Calu3 (cell line): ENCODE data around the gene RNF26. TPM values are rescaled to one million over a fixed set of nuclear protein-coding genes. Genes with fewer than 3 reads are reported as not detected.

Experiments used
- BruUV-seq: library from RNA; stranded (reverse); fragments of 400-500 nt; replicated peaks from 2 replicates; lab custom pipeline; 2021; lab: Mats Ljungman, UMichigan
- CTCF ChIA-PET: fragments of 300-600 bp; sonication (Branson Sonifier 250); formaldehyde crosslinking; loops from one replicate; lab custom pipeline; 2022; ENCODE audit warnings: antibody characterized with exemption; lab: Charles Lee
- DNase-seq: peaks from one replicate; pipeline ENCODE4 v3.0.0; 2022
- H3K27ac Mint-ChIP-seq: one replicate; pipeline ENCODE4 v1.8.0; 2022; ENCODE audit warnings: mixed read lengths; ENCODE audit not compliant: unreplicated experiment
- H3K27me3 Mint-ChIP-seq: one replicate; pipeline ENCODE4 v1.8.0; 2022; ENCODE audit warnings: mixed read lengths; ENCODE audit not compliant: unreplicated experiment
- H3K36me3 Mint-ChIP-seq: one replicate; pipeline ENCODE4 v1.8.0; 2022; ENCODE audit warnings: mild to moderate bottlenecking, moderate library complexity, mixed read lengths; ENCODE audit not compliant: insufficient read depth, unreplicated experiment
- H3K4me1 Mint-ChIP-seq: one replicate; pipeline ENCODE4 v1.8.0; 2022; ENCODE audit warnings: mild to moderate bottlenecking, low read depth, mixed read lengths; ENCODE audit not compliant: unreplicated experiment
- H3K4me3 Mint-ChIP-seq: one replicate; pipeline ENCODE4 v1.8.0; 2022; ENCODE audit warnings: mild to moderate bottlenecking, low read depth, moderate library complexity, mixed read lengths; ENCODE audit not compliant: unreplicated experiment
- H3K9me3 Mint-ChIP-seq: one replicate; pipeline ENCODE4 v1.8.0; 2022; ENCODE audit warnings: low read depth, mixed read lengths; ENCODE audit not compliant: unreplicated experiment
- CTCF ChIP-seq: fragments of 200-600 bp; IDR thresholded peaks from one replicate; pipeline ENCODE4 v1.8.0; 2022; ENCODE audit warnings: antibody characterized with exemption; ENCODE audit not compliant: unreplicated experiment
- intact Hi-C: fragments of 100-400 bp; cut with micrococcal nuclease; formaldehyde crosslinking; loops from one replicate; pipeline ENCODE4 v1.10.0; 2022; ENCODE audit not compliant: unreplicated experiment
- total RNA-seq: library from RNA; stranded (reverse); gene quantifications from 2 replicates; pipeline ENCODE4 v1.2.3, GENCODE V29; 2022

RNF26 gene
- total RNA-seq, 1 experiment from 2014 or later, result 31.8 TPM

GRCh38 chr11:119337581-119338317, 3.4 kb downstream of the RNF26 start:
- TF ChIP-seq CTCF, result no peak
- no peak for DNase-seq
- Mint-ChIP-seq H3K27ac (no peak overlapping the region), H3K4me1 (peaks cover 8% of the 10 kb centered on the region), H3K9me3 (no peaks in the 10 kb centered on the region), H3K36me3 (peaks cover 40% of the 10 kb centered on the region), H3K4me3 (no peak overlapping the region), H3K27me3 (peaks cover 22% of the 10 kb centered on the region)
- no TSS peak for BruUV-seq
- intact Hi-C loops, result no loop called here
- CTCF ChIA-PET, result interaction anchor here (0.6 to 2.7 kb wide), 16 partner anchors 10 to 238 kb away, joined by 3 to 14 read pairs (median 4); partner anchors contain the start of gene USP2

- no peak overlapping the region for H3K4me3 Mint-ChIP-seq
- CTCF ChIA-PET, result interaction anchor here (0.6 to 2.7 kb wide), 19 partner anchors 10 to 304 kb away, joined by 3 to 14 read pairs (median 4); partner anchors contain the start of gene USP2
- H3K27ac Mint-ChIP-seq, result no peak overlapping the region
- peaks cover 29% of the 10 kb centered on the region for H3K27me3 Mint-ChIP-seq
- peak; percentile 74 for DNase-seq
- peaks cover 39% of the 10 kb centered on the region for H3K36me3 Mint-ChIP-seq
- intact Hi-C loops, result no loop called here
- H3K4me1 Mint-ChIP-seq, result peaks cover 8% of the 10 kb centered on the region
- no peaks in the 10 kb centered on the region for H3K9me3 Mint-ChIP-seq
- TF ChIP-seq CTCF, result peak; percentile 42
- BruUV-seq, result no TSS peak
These were observed 4.1 kb downstream of the RNF26 start for GRCh38 chr11:119338318-119338890.

- no peaks in the 10 kb centered on the region for H3K9me3 Mint-ChIP-seq
- DNase-seq, result no peak
- TF ChIP-seq CTCF, result no peak
- H3K4me1 Mint-ChIP-seq, result peaks cover 8% of the 10 kb centered on the region
- CTCF ChIA-PET, result interaction anchor here (0.7 to 2.7 kb wide), 10 partner anchors 9 to 235 kb away, joined by 3 to 14 read pairs (median 3); no protein-coding TSS in a partner anchor
- intact Hi-C loops, result no loop called here
- H3K36me3 Mint-ChIP-seq, result peaks cover 32% of the 10 kb centered on the region
- no TSS peak for BruUV-seq
- H3K27me3 Mint-ChIP-seq, result peaks cover 36% of the 10 kb centered on the region
- H3K27ac Mint-ChIP-seq, result no peak overlapping the region
- peak overlapping the region; percentile 54 for H3K4me3 Mint-ChIP-seq
These were observed 4.8 kb downstream of the RNF26 start for GRCh38 chr11:119338965-119339588.

GRCh38 chr11:119339589-119340334, 5.4 kb downstream of the RNF26 start:
- Mint-ChIP-seq H3K4me1 (peaks cover 8% of the 10 kb centered on the region), H3K4me3 (peak overlapping the region; percentile 54), H3K9me3 (no peaks in the 10 kb centered on the region), H3K36me3 (peaks cover 25% of the 10 kb centered on the region), H3K27me3 (peaks cover 41% of the 10 kb centered on the region), H3K27ac (no peak overlapping the region)
- TF ChIP-seq CTCF, result peak; percentile 84
- DNase-seq, result peak; percentile 71
- BruUV-seq, result no TSS peak
- intact Hi-C loops, result no loop called here
- CTCF ChIA-PET, result interaction anchor here (0.6 to 2.7 kb wide), 7 partner anchors 24 to 272 kb away, joined by 3 to 9 read pairs (median 3); partner anchors contain the start of gene VPS11
